GM12872 (cell line): ENCODE measurements around the gene UBAP1.
A peak's percentile ranks its signal among the peaks of the same experiment; 100 is the strongest.

Experiments
- TF ChIP-seq, protein P1 (sequence below): IDR thresholded peaks from 3 replicates; pipeline ENCODE4 v1.5.1; 2011; ENCODE audit warnings: low read depth, mild to moderate bottlenecking, low read length, moderate library complexity; ENCODE audit not compliant: insufficient read depth

The UBAP1 gene

DNA sequence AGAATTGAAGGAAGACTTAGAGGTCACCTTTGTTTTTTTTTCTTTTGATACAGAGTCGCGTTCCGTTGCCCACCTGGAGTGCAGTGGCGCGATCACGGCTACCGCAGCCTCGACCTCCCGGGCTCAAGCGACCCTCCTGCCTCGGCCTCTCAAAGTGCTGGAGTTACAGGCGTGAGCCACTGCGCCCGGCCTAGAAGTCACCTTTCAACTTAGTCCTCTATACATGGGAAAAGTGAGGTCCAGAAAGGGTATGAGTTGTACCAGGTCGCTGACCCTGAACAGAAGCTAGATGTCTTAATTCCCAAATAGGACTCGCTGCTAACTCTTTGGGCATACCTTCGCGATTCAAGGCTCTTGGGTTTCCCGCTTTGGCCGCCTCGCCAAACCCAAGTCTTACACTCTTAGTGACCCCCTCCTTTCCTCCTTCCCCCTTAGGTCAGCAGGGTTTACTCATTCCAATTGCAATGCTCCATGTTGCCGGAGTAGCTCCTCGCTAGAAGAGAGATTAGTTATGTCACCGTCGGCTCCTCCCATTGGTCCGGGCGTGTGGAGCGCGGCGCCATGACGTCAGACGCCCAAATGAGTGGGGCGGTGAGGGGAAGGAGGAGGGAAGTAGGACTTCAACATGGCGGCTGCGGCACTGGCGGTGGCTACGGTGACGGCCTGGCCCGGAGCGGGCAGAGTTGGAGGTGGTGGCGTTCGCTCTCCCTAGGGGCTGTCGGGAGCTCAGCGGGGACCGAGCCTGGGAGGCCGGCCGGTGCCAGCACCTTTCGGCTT is at the start of gene UBAP1:
UBAP1 (plus strand) TSS at position 608 of the 777 bp plus-strand sequence. CDS start 41,872 bp downstream, outside the sequence.
- TF ChIP-seq, protein P1, sequence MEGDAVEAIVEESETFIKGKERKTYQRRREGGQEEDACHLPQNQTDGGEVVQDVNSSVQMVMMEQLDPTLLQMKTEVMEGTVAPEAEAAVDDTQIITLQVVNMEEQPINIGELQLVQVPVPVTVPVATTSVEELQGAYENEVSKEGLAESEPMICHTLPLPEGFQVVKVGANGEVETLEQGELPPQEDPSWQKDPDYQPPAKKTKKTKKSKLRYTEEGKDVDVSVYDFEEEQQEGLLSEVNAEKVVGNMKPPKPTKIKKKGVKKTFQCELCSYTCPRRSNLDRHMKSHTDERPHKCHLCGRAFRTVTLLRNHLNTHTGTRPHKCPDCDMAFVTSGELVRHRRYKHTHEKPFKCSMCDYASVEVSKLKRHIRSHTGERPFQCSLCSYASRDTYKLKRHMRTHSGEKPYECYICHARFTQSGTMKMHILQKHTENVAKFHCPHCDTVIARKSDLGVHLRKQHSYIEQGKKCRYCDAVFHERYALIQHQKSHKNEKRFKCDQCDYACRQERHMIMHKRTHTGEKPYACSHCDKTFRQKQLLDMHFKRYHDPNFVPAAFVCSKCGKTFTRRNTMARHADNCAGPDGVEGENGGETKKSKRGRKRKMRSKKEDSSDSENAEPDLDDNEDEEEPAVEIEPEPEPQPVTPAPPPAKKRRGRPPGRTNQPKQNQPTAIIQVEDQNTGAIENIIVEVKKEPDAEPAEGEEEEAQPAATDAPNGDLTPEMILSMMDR, result no peak

DNA sequence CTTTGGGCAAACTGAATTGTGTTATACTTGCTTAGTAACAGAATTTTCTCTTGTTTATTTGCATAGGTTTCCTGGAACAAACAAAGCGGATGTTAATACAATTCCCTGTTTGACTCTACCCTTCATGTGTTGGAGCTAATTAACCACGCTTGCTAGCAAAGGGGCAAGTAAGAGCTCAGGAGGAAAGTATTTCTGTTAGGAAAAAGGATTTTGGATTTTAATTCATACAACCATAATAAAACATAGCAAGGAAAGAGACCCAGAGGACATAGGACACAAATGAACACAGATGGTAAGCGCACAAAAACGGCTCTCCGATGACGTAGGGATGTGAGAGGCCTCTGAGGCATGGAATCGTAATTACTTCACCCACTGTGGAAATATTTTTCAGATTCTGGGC is 47.3 kb upstream of the UBAP1 start:
- TF ChIP-seq, protein P1, result no peak

DNA sequence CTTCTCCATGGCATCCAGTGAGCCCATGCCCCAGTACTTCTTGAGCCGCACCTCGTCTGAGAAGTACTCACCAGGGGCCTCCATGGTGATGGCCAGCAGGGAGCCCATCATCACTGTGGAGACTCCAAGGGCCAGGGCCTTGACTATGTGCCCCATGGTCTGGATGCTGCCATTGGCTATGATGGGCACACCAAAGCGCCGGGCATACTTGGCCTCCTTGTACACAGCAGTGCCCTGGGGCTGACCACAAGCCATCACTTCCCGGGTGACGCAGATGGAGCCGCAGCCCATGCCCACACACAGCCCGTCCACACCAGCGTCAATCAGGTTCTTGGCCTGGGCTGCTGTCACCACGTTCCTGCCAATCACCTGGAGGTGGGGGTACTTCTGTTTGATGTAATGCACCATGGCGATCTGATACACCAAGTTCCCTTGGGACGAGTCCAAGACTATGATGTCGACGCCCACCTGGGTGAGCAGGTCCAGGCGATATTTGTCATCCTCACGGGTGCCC is 45.4 kb upstream of the UBAP1 start:
- TF ChIP-seq, protein P1, result no peak

DNA sequence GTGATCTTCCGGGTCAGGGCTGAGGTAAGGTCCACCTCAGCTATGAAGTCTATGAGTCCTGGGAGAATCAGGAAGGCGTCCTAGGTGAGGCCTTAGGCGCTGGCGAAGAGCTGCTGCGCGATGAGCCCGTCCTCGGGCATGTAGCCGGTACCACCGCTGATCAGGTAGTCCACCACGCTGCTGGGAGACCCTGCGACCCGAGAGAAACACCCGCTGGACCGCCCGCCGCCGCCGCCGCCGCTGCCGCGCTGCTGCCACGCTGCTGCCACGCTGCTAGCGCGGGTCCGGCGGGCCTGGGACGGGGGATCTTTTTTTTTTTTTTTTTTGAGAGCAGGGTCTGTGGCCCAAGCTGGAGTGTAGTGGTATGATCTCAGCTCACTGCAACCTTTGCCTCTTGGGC is 44.3 kb upstream of the UBAP1 start:
- TF ChIP-seq, protein P1, result no peak

DNA sequence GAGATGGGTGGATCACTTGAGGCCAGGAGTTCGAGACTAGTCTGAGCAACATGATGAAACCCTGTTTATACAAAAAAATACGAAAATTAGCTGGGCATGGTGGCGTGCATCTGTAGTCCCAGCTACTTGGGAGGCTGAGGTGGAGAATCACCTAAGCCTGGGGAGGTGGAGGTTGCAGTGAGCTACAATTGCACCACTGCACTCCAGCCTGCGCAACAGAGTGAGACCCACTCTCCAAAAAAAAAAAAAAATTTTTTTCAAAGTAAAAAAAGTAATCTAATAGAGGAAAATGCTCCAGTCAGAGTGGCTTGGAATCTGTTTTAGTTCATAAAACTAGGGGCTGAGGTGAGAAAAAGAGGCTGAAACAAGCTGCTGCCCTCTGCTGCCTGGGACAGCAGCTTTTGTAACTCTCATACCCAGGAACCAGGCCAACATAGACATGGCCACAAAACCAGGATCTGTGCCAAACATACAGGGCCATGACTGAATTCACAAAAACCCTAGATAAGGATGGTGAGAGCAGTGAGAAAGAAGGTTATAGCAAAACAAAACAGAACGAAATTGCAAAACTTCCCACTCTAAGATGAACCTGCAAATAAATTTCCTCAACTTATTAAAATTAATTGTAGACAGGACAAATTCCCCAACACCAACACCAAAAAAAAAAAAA is 39.2 kb upstream of the UBAP1 start:
- TF ChIP-seq, protein P1, result peak; percentile 28; the same call in 1 of the 3 replicates

DNA sequence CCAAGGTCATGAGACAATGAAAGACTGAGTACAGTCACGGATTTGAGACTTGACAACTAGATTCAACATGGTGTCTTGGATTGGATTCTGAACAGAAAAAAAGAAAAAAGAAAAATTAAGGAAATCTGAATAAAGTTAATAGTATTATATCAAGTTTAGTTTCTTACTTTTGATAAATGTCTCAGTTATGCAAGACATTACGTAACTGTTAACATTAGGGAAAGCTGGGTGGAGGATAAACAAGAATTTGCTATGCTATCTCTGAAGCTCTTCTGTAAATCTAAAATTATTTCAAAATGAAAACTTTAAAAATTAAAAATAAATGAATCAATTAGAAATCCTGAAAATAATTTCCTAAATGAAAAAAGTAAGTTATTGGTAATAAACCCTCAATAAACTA is 38.0 kb upstream of the UBAP1 start:
- TF ChIP-seq, protein P1, result no peak

DNA sequence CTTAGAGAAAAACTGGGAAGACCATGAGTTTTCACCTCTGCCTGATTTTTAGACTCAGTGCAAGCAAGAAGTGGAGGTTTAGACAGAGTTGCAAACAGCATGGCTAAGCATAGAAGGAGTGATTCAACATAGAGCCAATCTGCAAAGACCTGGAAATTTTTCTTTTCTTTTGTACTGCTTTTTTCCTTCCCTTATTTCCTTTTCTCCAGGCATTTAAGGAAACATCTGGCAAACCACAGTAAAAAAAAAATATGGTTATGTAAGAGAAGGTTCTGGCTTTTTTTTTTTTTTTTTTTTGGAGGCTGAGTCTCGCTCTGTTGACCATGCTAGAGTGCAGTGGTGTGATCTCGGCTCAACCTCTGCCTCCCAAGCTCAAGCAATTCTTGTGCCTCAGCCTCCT is 35.7 kb upstream of the UBAP1 start:
- TF ChIP-seq, protein P1, result no peak
